ENCODE data around the gene IP6K1.

- TF ChIP-seq CTCF (IDR thresholded peaks at IDR 0.05) (no peak), POLR2A (IDR thresholded peaks at IDR 0.05) (no peak)
Observed at GRCh38 chr3:49790626-49791411, 4.5 kb upstream of the IP6K1 start.
